ENCODE measurements around the gene KLHL7. TPM values are rescaled to one million over a fixed set of nuclear protein-coding genes. Genes with fewer than 3 reads are reported as not detected.

The KLHL7 gene
- polyA plus RNA-seq (ENCODE audit: insufficient read length in 10 of 10), result 10 to 100 TPM; 18.8 to 28.9 (median 24.0) TPM
- long read RNA-seq, donor 1, full-length matches to known transcripts, result 8 of 14 reads
- long read RNA-seq, donor 1, partial matches to known transcripts, result 6 of 14 reads
- long read RNA-seq, donor 1, other reads (novel, unspliced or antisense), result 0 of 14 reads
- long read RNA-seq, donor 2, full-length matches to known transcripts, result 4 of 4 reads
- long read RNA-seq, donor 2, partial matches to known transcripts, result 0 of 4 reads
- long read RNA-seq, donor 2, other reads (novel, unspliced or antisense), result 0 of 4 reads
- long read RNA-seq, donor 3, result 0 reads
- long read RNA-seq, donor 4, full-length matches to known transcripts, result 9 of 9 reads
- long read RNA-seq, donor 4, partial matches to known transcripts, result 0 of 9 reads
- long read RNA-seq, donor 4, other reads (novel, unspliced or antisense), result 0 of 9 reads
- long read RNA-seq, donor 5, full-length matches to known transcripts, result 5 of 5 reads
- long read RNA-seq, donor 5, partial matches to known transcripts, result 0 of 5 reads
- long read RNA-seq, donor 5, other reads (novel, unspliced or antisense), result 0 of 5 reads
- long read RNA-seq, donor 6, full-length matches to known transcripts, result 7 of 7 reads
- long read RNA-seq, donor 6, partial matches to known transcripts, result 0 of 7 reads
- long read RNA-seq, donor 6, other reads (novel, unspliced or antisense), result 0 of 7 reads
- long read RNA-seq, donor 7, full-length matches to known transcripts, result 7 of 7 reads
- long read RNA-seq, donor 7, partial matches to known transcripts, result 0 of 7 reads
- long read RNA-seq, donor 7, other reads (novel, unspliced or antisense), result 0 of 7 reads
- long read RNA-seq, donor 8, partial matches to known transcripts, result 0 of 1 reads
- long read RNA-seq, donor 8, other reads (novel, unspliced or antisense), result 0 of 1 reads
- long read RNA-seq, donor 9, result 0 reads

- peak; percentile 95 to 98 (median 97) for DNase-seq
Measured at GRCh38 chr7:23105644-23106056, at the start of gene KLHL7. TSS of gene KLHL7 (plus strand) at chr7:23105785. CDS start at chr7:23106027, 242 bp downstream.

DNA sequence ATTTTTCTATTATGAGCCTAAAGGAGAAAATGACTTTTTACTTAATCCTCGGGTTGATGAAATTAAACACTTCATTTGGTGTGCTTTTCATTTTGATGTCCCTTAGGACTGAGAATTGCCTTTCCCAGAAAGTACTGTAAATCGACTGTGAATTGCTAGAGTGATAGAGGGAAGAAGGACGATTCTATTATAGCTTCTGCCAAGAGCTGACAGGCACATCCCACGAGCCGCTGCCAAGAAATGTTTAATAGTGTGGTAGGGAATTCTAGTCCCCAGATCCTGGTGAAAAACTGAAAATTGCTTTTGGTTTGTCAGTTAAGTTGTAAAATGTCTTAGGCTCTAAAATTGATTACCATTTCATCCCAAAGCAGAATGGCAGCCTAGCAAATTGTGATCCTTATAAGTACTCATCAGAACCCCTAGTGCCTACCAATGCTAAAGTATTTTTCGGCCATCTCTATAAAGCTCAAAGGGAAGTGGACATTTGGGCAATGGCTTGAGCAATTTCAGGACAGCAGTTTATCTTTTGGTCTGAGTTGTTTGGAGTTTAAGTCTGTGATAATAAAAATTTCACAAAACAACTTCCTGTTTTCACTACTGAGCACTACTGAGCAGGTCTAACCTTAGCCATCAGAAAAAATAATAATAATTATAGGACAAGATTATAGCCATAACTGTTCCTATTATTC, 47.0 kb upstream of the KLHL7 start:
- DNase-seq, result peak in 1 of 3 donors; percentile 28

GRCh38 chr7:23061327-23061726, 44.3 kb upstream of the KLHL7 start:
- DNase-seq, result no peak

DNA sequence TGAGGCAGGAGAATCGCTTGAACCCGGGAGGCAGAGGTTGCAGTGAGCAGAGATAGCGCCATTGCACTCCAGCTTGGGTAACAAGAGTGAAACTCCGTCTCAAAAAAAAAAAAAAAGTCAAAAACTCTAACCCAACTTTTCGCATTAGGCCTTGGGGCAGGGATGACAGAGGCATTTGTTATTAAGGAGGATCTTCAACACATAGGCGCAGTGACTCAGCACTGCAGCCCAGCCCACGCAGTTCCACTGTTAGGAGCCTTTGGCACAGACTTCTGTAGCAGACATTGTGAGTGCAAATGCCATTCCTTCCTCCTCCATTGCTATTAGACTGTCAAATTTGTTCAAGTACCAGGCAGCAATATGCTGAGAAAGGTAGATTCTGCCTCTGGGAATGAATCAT, 43.1 kb upstream of the KLHL7 start:
- no peak for DNase-seq

GRCh38 chr7:23065974-23066373, 39.6 kb upstream of the KLHL7 start:
- DNase-seq, result peak in 1 of 3 donors; percentile 10

GRCh38 chr7:23067271-23067670, 38.3 kb upstream of the KLHL7 start:
- peak in 1 of 3 donors; percentile 8 for DNase-seq

DNA sequence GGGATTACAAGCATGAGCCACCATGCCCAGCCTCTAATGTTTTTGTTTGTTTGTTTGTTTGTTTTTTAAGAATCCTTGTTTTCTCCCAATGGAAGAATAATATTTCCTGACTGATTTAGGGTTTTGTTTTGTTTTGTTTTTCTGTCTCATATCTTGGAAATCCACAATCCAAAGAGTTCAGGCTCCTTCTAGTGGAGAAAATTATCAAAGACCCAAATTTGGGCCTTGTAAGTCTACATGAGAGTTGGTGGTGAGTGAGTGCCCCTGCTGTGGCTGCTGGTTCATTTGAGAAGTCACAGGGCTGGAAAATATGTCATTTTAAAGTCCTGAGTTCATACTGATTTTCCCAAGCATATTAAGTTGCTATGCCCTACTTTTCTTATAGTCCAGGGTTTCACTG, 33.5 kb upstream of the KLHL7 start:
- DNase-seq, result peak in 1 of 3 donors; percentile 26

DNA sequence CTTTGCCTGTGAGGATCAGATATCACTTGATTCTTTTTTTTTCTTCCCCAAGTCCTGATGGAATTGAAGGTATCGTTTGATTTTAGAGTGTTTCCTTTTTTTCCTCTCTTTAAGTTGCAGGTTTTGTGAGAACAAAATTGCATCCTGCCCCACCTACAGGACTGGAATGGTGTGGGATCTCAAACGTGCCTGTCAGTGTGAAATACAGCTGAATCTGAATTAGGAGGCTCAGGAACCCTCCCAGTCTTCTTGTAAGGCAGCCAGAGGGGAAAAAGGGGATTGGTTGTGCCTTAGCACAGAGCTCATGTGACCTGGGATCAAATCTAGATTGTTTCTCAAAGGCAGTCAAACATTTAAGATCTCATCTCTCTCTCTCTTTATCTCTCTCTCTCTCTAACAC, 32.7 kb upstream of the KLHL7 start:
- DNase-seq, result no peak

GRCh38 chr7:23074443-23075261, 30.9 kb upstream of the KLHL7 start:
- peak in 1 of 3 donors; percentile 22 for DNase-seq

DNA sequence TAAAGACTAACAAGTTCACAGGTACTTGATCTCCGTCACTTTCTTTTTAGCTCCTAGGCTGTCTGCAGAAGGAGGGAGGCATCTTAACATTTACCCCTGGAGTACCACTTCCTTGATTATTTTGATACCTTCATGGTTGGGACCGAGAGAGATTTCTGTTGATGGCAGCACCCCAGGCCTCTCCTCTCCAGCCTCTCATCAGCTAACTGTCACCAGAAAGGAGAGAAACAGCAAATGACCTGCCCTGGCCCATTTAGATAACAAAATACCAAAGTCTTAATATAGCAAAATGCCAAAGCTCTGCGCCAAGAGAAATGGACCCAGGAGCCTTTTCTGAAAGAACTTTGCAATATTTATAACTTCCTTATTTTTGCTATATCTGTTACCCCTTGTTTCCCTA, 30.0 kb upstream of the KLHL7 start:
- no peak for DNase-seq

GRCh38 chr7:23076772-23077171, 28.8 kb upstream of the KLHL7 start:
- no peak for DNase-seq

GRCh38 chr7:23093111-23093510, 12.5 kb upstream of the KLHL7 start:
- DNase-seq, result no peak

GRCh38 chr7:23093546-23093945, 12.0 kb upstream of the KLHL7 start:
- DNase-seq, result peak in 1 of 3 donors; percentile 43

DNA sequence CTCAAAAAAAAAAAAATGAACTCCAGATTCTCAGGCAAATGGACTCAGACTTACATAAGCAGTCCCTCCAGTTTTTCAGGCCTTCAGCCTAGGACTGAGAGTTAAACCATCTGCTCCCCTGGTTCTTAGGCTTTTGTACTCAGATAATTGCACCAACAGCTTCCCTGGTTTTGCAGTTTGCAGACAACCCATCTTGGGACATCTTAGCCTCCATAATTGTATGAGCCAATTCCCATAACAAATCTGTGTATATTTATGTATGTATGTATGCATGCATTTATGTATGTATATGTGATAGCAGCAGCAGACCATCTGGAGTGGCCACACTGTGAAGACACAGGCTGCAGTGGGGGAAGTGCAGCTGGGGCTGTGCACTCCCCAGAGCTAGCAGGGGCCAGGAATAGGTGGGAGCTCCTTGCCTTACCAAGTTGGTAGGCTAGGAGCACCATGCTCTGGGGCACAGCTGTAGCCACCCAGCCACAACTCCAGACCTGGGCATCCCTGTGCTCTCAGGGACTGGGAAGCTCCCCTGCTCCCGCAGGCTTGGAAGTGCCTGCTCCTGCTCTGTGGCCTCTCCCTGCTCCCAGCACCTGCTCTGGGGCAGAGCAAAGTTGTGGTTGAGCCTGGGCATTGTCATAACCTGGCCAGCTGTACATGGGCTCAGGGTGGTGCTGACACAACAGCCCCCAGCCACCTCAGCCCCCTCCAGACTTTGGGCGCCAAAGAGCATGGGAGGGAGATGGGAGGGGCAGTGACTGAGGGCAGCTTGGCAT, 8.9 kb upstream of the KLHL7 start:
- no peak for DNase-seq

- no peak for DNase-seq
Measured at GRCh38 chr7:23098029-23098428, 7.6 kb upstream of the KLHL7 start.

DNA sequence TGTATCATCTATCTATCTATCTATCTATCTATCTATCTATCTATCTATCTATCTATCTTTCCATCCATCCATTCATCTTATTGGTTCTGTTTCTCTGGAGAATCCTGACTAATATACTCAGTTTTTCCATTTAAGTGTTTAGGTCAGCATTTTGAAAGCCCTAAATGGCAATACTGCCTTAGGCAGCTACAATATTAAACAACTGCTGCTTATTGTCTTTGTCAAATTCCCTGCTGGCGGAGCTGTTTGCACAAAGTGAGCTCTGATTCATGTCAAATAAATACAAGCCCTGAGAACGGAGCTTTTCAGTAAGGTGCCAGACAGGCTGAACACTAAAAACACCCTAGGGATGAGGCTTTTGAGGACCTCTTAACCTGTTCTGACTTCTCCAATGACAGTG, 7.1 kb upstream of the KLHL7 start:
- no peak for DNase-seq

DNA sequence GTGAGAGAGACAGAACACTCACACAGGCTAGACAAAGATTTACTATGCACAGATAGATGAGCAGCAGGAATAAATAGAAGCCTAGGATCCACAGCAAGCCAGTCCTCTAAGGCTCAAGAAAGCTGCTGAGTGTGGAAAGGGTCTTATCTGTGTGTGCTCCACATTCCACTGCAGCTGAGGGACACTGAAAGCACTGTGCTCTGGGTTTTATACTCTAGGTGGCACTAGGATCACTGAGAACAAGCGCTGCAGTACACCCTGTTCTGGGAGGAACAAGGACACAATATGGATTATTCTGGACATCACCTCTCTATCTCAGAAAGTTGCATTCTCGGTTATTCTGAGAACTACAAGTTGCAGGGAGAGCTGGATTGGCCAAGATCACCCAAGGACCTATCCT, 4.9 kb upstream of the KLHL7 start:
- no peak for DNase-seq

GRCh38 chr7:23105086-23105643, 420 bp upstream of the KLHL7 start:
- DNase-seq, result no peak

GRCh38 chr7:23106057-23106822, 655 bp downstream of the KLHL7 start:
- peak; percentile 53 to 88 (median 56) for DNase-seq
